KG1 (cell line): Measurements from ENCODE around the gene ZNF646.
"Not testable (repeated sequence)": the region's sequence is repeated elsewhere in the genome, so short reads cannot be mapped to it uniquely, and the experiment has no call there.

ENCODE experiments used
- DNase-seq: peaks from one replicate; lab custom pipeline; 2025; lab: John Stamatoyannopoulos, UW

Gene ZNF646

GRCh38 chr16:31084584-31085302 lies 10.5 kb downstream of the ZNF646 start:
- DNase-seq, result no peak

- DNase-seq, result no peak
Measured at GRCh38 chr16:31085411-31085810, 11.2 kb downstream of the ZNF646 start.

- DNase-seq, result no peak
Measured at GRCh38 chr16:31085873-31086628, 11.8 kb downstream of the ZNF646 start.

GRCh38 chr16:31086629-31086906 lies 12.3 kb downstream of the ZNF646 start:
- no peak for DNase-seq

- no peak for DNase-seq
Measured at GRCh38 chr16:31087481-31087880, 13.3 kb downstream of the ZNF646 start.

- no peak for DNase-seq
Measured at GRCh38 chr16:31087971-31088370, 13.7 kb downstream of the ZNF646 start.

GRCh38 chr16:31088459-31089183 lies 14.4 kb downstream of the ZNF646 start, which contains the start of gene PRSS53:
Gene PRSS53 (minus strand): TSS chr16:31088943. CDS start chr16:31088809, 134 bp downstream.
- no peak for DNase-seq

- no peak for DNase-seq
Measured at GRCh38 chr16:31089199-31089598, 15.0 kb downstream of the ZNF646 start.

- no peak for DNase-seq
Measured at GRCh38 chr16:31090540-31090939, 16.3 kb downstream of the ZNF646 start.

GRCh38 chr16:31092330-31092729 lies 18.1 kb downstream of the ZNF646 start:
- no peak for DNase-seq

- DNase-seq, result no peak
Measured at GRCh38 chr16:31093132-31093703, 19.0 kb downstream of the ZNF646 start.

- no peak for DNase-seq
Measured at GRCh38 chr16:31094088-31094423, 19.8 kb downstream of the ZNF646 start.

GRCh38 chr16:31094424-31095120 lies 20.4 kb downstream of the ZNF646 start, which contains the start of gene VKORC1:
Gene VKORC1 (minus strand): TSS chr16:31094797. CDS start chr16:31094729, 68 bp downstream.
- peak; percentile 84 for DNase-seq

- no peak for DNase-seq
Measured at GRCh38 chr16:31099860-31100638, 25.8 kb downstream of the ZNF646 start.

- not testable (repeated sequence) for DNase-seq
Measured at GRCh38 chr16:31100876-31101641, 26.8 kb downstream of the ZNF646 start.

GRCh38 chr16:31105677-31106213 lies 31.5 kb downstream of the ZNF646 start:
- DNase-seq, result no peak

- no peak for DNase-seq
Measured at GRCh38 chr16:31106509-31107464, 32.6 kb downstream of the ZNF646 start.

GRCh38 chr16:31107465-31107867 lies 33.2 kb downstream of the ZNF646 start:
- DNase-seq, result no peak
